ENCODE measurements around the gene STRADA.

GRCh38 chr17:63783522-63783921 is 41.9 kb upstream of the STRADA start:
- TF ChIP-seq CTCF (IDR thresholded peaks at IDR 0.05) (no peak), ZFX (IDR thresholded peaks at IDR 0.05; ENCODE audit: borderline replicate concordance) (no peak)
